Stimulated activated CD8-positive, alpha-beta memory T cell treated with anti-CD3 and anti-CD28 coated beads, Interleukin-7, amount 100 ng/mL, for 48 hours (primary cell): ENCODE measurements around the gene KNL1.
"Not testable (repeated sequence)": the region's sequence is repeated elsewhere in the genome, so short reads cannot be mapped to it uniquely, and the experiment has no call there.

Experiments used
- DNase-seq, 2 donors: peaks; one replicate each; pipeline ENCODE4 v3.0.0-alpha.2; 2020; ENCODE audit warnings: low read depth in 1 of 2; ENCODE audit errors: extremely low read depth in 1 of 2

Gene KNL1

DNA sequence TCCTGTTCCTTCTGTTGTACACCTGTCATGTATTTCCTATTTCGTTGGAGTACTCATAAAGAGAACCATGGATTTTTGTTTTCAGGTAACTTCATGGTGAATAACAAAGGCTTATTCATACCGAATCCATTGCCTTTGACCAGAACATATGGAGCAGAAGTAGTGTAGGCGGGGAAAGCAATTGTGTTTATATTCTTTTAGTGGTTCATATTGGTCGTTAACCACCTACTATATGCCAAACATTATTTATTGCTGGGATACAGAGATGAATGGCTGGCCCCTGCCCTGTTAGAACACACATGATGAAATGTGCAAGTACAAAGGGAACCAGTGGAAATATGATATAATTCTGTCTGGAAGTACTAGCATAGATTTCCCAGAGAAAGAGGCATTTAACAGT, 15.2 kb upstream of the KNL1 start:
- no peak for DNase-seq

DNA sequence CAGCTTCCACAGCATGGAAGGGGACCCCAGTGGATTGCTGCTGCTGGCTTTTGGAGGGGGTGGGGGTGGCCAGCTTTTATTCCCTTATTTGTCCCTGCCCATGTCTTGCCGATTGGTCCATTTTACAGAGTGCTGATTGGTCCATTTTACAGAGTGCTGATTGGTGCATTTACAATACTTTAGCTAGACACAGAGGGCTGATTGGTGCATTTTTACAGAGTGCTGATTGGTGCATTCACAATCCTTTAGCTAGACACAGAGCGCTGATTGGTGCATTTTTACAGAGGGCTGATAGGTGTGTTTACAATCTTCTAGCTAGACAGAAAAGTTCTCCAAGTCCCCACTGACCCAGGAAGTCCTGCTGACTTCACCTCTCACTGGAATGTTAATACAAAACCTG, 12.3 kb upstream of the KNL1 start:
- not testable (repeated sequence) for DNase-seq

DNA sequence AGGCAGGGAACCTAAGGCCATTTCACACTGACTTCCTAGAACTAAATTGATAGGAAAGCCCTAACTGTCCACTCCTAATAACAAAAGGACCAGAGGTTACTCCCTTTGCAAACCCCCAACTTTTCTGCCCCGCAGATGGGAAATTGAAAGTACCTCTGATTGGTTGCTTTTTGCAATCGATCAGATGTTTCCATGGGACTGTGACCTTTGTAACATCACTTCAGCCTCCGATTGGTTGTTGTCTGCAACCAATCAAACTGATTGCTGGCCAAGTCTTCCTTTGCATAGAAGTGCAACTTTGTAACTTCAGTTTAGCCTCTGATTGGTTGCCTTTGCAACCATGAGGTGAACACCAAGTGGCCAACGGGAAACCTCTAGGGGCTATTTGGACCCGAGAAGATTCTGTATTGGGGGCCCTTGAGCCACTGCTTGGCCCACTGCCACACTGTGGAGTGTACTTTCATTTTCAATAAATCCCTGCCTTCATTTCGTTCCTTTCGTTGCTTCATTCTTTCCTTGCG, 11.3 kb upstream of the KNL1 start:
- DNase-seq, result no peak

DNA sequence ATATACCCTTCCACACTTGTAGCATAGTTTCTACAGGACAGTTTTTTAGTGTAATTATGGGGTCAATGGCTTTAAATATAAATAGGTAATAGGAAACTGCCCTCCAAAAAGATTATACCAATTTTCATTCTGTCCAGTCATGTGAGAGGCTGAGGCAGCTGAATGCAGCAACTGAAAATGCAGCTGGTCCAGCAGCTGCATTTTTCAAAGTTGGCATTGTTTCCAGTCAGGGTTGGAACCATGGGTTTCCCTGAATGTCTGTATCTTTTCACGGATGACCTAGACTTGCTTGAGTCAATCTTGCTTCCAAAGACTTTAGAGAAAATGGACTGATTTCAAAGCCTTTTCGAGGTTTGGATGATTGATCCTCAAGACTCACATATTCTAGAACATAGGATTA, 9.9 kb upstream of the KNL1 start:
- DNase-seq, result no peak

- no peak for DNase-seq
These were observed 3.4 kb upstream of the KNL1 start for GRCh38 chr15:40590667-40591050.

- no peak for DNase-seq
These were observed 2.7 kb upstream of the KNL1 start for GRCh38 chr15:40591389-40591788.

DNA sequence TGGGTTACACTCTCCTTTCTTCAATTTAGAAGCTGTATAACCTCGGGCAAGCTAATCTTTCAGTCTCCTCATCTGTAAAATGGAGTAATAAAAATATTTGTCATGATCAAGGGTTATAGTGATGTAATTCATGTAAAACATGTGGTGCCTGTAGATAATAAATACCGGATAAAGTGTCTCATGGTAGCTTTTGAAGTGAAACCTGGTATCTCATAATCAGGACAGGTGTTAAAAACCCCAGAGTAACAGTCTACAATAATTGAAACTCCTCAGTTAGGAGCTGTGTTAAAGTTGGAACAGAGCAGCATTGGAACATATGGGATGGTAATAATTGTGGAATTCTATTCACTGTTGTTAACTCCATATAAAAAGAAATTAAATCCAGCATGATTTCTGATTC, 884 bp upstream of the KNL1 start:
- no peak for DNase-seq

DNA sequence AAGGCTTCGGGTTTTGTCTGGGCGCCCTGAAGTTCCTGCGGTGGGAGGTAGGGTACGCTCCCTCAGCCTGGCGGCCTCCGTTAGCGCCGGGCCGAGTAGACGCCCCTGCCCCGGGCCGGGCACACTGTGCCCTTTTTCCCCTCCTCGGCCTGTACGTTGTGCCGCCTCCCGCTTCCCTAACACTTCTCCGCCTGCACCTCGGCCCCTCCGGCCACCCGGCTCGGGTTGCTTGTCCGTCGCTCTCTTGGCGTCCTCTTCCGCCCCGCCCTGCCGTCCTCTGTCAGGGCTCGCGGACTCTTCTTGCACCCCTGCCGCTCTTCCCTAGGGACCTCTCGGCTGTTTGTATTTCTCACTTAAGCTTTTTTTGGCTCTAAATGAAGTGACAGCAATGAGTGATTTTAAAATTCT, 384 bp downstream of the KNL1 start:
- no peak for DNase-seq

DNA sequence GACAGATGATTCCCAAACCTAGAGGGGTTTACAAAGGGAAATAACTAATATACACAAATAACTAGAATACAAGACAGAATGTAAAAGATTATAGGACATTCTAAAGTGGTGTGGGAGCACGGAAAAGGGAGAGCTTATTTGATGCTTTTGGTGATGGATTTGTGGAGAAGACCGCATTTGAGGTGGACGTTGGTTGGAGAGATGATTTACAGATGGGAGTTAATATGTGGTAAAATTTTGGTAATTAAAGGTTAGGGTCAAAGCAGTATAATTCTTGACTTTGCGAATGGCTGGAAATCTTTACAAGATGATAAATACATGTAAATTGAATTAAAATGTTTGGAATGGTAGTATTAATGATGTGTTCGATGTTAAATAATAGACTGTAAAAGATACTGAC, 1.2 kb downstream of the KNL1 start:
- DNase-seq, result no peak

GRCh38 chr15:40595773-40596172, 1.7 kb downstream of the KNL1 start:
- DNase-seq, result no peak

- no peak for DNase-seq
These were observed 3.0 kb downstream of the KNL1 start for GRCh38 chr15:40597024-40597423.

GRCh38 chr15:40598126-40598525, 4.1 kb downstream of the KNL1 start:
- no peak for DNase-seq

DNA sequence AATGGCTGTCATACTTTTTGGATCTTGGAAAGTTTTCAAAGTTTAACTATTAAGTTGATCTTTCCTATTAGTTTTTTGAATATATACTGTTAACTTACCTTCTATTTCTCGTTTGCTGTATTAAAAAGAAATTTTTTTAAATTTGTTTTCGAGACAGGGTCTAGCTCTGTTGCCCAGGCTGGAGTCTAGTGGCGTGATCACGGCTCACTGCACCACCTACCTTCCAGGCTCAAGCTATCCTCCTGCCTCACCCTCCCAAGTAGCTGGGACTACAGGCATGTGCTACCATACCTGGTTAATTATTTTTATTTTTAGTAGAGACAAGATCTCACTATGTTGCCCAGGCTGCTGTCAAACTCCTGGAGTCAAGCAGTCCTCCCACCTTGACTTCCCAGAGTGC, 4.6 kb downstream of the KNL1 start:
- DNase-seq, result no peak

DNA sequence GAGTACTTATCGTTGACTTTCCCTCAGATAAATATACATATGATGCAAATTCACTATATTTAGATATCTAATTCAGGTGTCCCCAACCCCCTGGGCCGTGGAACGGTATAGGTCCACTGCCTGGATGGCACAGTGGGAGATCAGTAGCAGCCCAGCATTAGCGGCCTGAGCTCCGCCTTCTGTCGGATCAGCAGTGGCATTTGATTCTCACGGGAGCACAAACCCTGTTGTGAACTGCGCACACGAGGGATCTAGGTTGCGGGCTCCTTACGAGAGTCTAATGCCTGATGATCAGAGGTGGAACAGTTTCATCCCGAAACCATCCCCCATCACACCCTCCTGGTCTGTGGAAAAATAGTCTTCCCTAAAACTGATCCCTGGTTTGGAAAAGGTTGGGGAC, 6.9 kb downstream of the KNL1 start:
- DNase-seq, result no peak

DNA sequence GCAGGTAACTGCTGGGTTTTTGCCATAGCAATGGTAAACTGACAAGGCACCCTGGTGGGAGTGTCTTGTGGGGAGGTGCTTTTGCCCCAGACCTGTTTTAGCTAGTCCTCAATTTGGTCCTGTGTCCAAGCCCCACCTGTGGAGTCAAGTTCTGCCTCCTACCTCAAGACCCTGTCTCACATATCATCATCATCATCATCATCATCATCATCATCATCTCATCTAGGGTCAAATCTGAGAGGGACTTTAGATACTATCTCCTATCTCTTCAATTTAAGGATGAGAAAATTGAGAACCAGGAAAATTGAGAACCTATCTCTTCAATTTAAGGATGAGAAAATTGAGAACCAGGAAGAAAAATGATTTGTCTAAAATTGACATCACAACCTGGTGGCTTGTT, 9.9 kb downstream of the KNL1 start:
- DNase-seq, result no peak

- DNase-seq, result no peak
These were observed 19.0 kb downstream of the KNL1 start for GRCh38 chr15:40613080-40613479.

DNA sequence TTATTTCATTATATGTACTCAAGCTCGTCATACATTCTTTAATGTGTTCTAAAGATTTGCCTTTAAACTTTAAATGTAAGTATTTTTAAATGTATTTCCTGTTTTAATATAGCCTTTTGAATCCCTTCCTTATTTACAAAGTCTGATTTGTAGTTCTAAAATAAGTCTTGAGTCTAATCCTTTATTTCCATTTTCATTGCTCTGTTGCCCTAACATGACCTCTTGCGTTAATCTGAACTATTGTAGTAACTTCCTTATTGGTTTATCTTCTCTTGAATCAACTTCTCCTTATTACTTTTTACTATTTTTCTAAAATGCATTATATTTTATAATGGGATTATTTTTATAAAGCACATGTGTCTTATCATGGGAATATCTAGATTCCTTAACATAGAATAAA, 24.0 kb downstream of the KNL1 start:
- DNase-seq, result no peak

GRCh38 chr15:40618906-40619305, 24.9 kb downstream of the KNL1 start:
- DNase-seq, result no peak

GRCh38 chr15:40623361-40623760, 29.3 kb downstream of the KNL1 start:
- no peak for DNase-seq

GRCh38 chr15:40630313-40630712, 36.3 kb downstream of the KNL1 start:
- no peak for DNase-seq

GRCh38 chr15:40633178-40633577, 39.1 kb downstream of the KNL1 start:
- DNase-seq, result no peak

DNA sequence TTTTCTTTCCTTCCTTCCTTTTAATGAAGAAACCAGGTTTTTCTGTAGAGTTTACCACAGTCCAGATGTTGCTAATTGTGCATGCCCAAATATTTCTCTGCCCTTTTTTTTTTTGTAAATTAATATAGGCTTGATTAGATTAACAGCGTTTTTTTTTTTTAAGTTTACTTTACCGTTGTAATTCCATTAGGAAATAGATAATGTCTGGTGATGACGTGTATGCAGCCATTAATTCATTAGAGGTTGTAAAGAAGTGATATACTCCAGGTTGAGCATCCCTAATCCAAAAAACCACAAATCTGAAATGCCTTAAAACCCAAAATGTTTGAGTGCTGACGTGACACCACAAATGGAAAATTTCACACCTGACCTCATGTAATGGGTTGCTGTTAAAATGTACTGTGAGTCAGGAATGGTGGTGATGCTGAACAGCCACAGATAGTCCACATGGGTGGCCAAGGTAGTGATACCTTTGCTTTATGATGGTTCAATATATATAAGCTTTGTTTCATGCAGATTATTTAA, 43.2 kb downstream of the KNL1 start:
- no peak for DNase-seq

GRCh38 chr15:40639677-40640076, 45.6 kb downstream of the KNL1 start:
- no peak for DNase-seq

GRCh38 chr15:40647523-40647922, 53.5 kb downstream of the KNL1 start:
- DNase-seq, result no peak
